Ovary (tissue), 3 donors: ENCODE results near the gene ABCG5.

Source experiments
- CTCF ChIP-seq, 3 donors: fragments of 450-650 bp in 2 of 3; fragments of 200-600 bp in 1 of 3; IDR thresholded peaks; one replicate each; pipeline versions ENCODE4 v1.5.1 to v1.8.0; 2016 to 2022; ENCODE audit warnings: antibody characterized with exemption in 3 of 3, mild to moderate bottlenecking in 1 of 3
- EP300 ChIP-seq: sonication (generic); formaldehyde crosslinking; IDR thresholded peaks from one replicate; pipeline ENCODE4 v1.6.1; 2017; ENCODE audit warnings: antibody characterized with exemption
- POLR2A ChIP-seq: fragments of 450-650 bp; IDR thresholded peaks from one replicate; pipeline ENCODE4 v1.6.1; 2017; ENCODE audit warnings: antibody characterized with exemption, mild to moderate bottlenecking, moderate library complexity
- donor health status: DM: no; HTN: no; CAD: no.

- TF ChIP-seq EP300, result no peak
- TF ChIP-seq CTCF (IDR thresholded peaks at IDR 0.05), result no peak
- no peak for TF ChIP-seq POLR2A
Observed at GRCh38 chr2:43818761-43819160, 19.9 kb downstream of the ABCG5 start.
